ENCODE measurements around the gene WHRN. TPM values are rescaled to one million over a fixed set of nuclear protein-coding genes. Genes with fewer than 3 reads are reported as not detected.

The WHRN gene
- total and polyA plus RNA-seq, 9 of the 15 experiments (the other 6 are each of a cell fraction or from before 2014, with no cell fraction given), result 0.31 to 14.1 (median 3.0) TPM

- TF ChIP-seq SMARCC2 (IDR thresholded peaks at IDR 0.05; ENCODE audit: low read depth), result no peak
These were observed 43.8 kb downstream of the WHRN start (continued) for GRCh38 chr9:114461468-114461867.

- TF ChIP-seq NONO (IDR thresholded peaks at IDR 0.05; ENCODE audit: low read depth in 2 of 2, low read length in 1 of 2), result no peak
- no peak for TF ChIP-seq TAF9B (IDR thresholded peaks at IDR 0.05; ENCODE audit: partially characterized antibody)
- TF ChIP-seq, protein P1, sequence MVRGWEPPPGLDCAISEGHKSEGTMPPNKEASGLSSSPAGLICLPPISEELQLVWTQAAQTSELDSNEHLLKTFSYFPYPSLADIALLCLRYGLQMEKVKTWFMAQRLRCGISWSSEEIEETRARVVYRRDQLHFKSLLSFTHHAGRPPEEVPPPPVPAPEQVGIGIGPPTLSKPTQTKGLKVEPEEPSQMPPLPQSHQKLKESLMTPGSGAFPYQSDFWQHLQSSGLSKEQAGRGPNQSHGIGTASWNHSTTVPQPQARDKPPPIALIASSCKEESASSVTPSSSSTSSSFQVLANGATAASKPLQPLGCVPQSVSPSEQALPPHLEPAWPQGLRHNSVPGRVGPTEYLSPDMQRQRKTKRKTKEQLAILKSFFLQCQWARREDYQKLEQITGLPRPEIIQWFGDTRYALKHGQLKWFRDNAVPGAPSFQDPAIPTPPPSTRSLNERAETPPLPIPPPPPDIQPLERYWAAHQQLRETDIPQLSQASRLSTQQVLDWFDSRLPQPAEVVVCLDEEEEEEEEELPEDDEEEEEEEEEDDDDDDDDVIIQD (CRISPR knock-in tag; IDR thresholded peaks at IDR 0.05), result no peak
- TF ChIP-seq SIN3A (IDR thresholded peaks at IDR 0.05; ENCODE audit: borderline replicate concordance in 2 of 2, control insufficient read depth in 1 of 2, low read depth in 2 of 2, low read length in 2 of 2), result no peak
- TF ChIP-seq PCBP1 (IDR thresholded peaks at IDR 0.05; ENCODE audit: low read depth, low read length, poor library complexity, severe bottlenecking), result no peak
- no peak for TF ChIP-seq TEAD4 (IDR thresholded peaks at IDR 0.05; ENCODE audit: low read length)
- no peak for TF ChIP-seq TEAD4 (CRISPR knock-in tag; IDR thresholded peaks at IDR 0.05; ENCODE audit: borderline replicate concordance)
- DNase-seq (ENCODE audit: extremely low read depth in 1 of 4, low spot score in 3 of 4) (no peak), ATAC-seq (no peak), FAIRE-seq (no peak)
- CTCF ChIA-PET (ENCODE audit: low intra/inter-chr PET ratio), result no interaction called here
- Histone ChIP-seq H4K20me1 (replicated peaks; ENCODE audit: control insufficient read depth, insufficient read depth, low read length) (no peaks in the 10 kb centered on the region), H3K27ac (ENCODE audit: extremely low read depth, low read depth, low read length) (no peak overlapping the region), H2AFZ (ENCODE audit: low read depth, low read length) (no peak overlapping the region), H3K4me2 (ENCODE audit: insufficient read depth, low read length) (no peak overlapping the region), H3K9me1 (ENCODE audit: control insufficient read depth, insufficient read depth, low read length) (no peaks in the 10 kb centered on the region), H3K9ac (ENCODE audit: insufficient read depth in 1 of 2, low read depth in 2 of 2, low read length in 2 of 2) (no peak overlapping the region), H3K79me2 (ENCODE audit: control insufficient read depth, insufficient read depth, low read length) (no peaks in the 10 kb centered on the region), H3K4me1 (replicated peaks in 1 of 2; ENCODE audit: control insufficient read depth in 2 of 2, insufficient read depth in 2 of 2, low read length in 2 of 2) (no peaks in the 10 kb centered on the region), H3K4me3 (no peak overlapping the region), H3K36me3 (ENCODE audit: control insufficient read depth, insufficient read depth, low read length) (peaks cover 2% of the 10 kb centered on the region; the same call in 1 of the 3 replicates), H3K27me3 (ENCODE audit: control insufficient read depth in 2 of 2, insufficient read depth in 2 of 2, low read length in 2 of 2) (no peaks in the 10 kb centered on the region), H3K9me3 (replicated peaks; ENCODE audit: control insufficient read depth, insufficient read depth, low read depth, low read length) (no peaks in the 10 kb centered on the region)
- WGBS (ENCODE audit: insufficient coverage, low coverage, missing lambda C conversion rate), result 59% methylated on average over 8 of the region's 8 CpGs
- intact Hi-C loops (cut with micrococcal nuclease) (no loop called here), in situ Hi-C loops (cut with MboI) (no loop called here)
- BruUV-seq (replicated peaks), result no TSS peak
- POLR2A ChIA-PET, result interaction anchor here (0.6 to 0.7 kb wide), 2 partner anchors 42 to 112 kb away, joined by 3 read pairs; no protein-coding TSS in a partner anchor
These were observed 44.6 kb downstream of the WHRN start for GRCh38 chr9:114460513-114461199.

Data from K562 (cell line).